ENCODE results near the gene PHF14.
"Not testable (repeated sequence)": the region's sequence is repeated elsewhere in the genome, so short reads cannot be mapped to it uniquely, and the experiment has no call there.

The PHF14 gene

GRCh38 chr7:10977113-10977512, 3.4 kb downstream of the PHF14 start:
- DNase-seq: no peak

GRCh38 chr7:10981317-10981716, 7.6 kb downstream of the PHF14 start:
- no peak for DNase-seq

- not testable (repeated sequence) for DNase-seq
These were observed 17.1 kb downstream of the PHF14 start for GRCh38 chr7:10990748-10991147.

GRCh38 chr7:10995482-10996166, 22.0 kb downstream of the PHF14 start:
- DNase-seq: not testable (repeated sequence)

GRCh38 chr7:10998996-10999757, 25.5 kb downstream of the PHF14 start:
- DNase-seq: no peak

GRCh38 chr7:11005202-11005601, 31.5 kb downstream of the PHF14 start:
- no peak for DNase-seq

- no peak for DNase-seq
These were observed 32.6 kb downstream of the PHF14 start for GRCh38 chr7:11006291-11006690.

- DNase-seq: no peak
These were observed 36.0 kb downstream of the PHF14 start for GRCh38 chr7:11009631-11010030.

GRCh38 chr7:11021468-11021867, 47.8 kb downstream of the PHF14 start:
- DNase-seq: no peak

- DNase-seq: no peak
These were observed 53.0 kb downstream of the PHF14 start for GRCh38 chr7:11026452-11027359.

GRCh38 chr7:11035661-11036060, 62.0 kb downstream of the PHF14 start:
- DNase-seq: no peak

- DNase-seq: no peak
These were observed 66.3 kb downstream of the PHF14 start for GRCh38 chr7:11039974-11040373.

- no peak for DNase-seq
These were observed 80.4 kb downstream of the PHF14 start for GRCh38 chr7:11054033-11054432.

GRCh38 chr7:11060893-11061292, 87.2 kb downstream of the PHF14 start:
- no peak for DNase-seq

GRCh38 chr7:11062110-11062509, 88.4 kb downstream of the PHF14 start:
- DNase-seq: no peak

- no peak for DNase-seq
These were observed 95.9 kb downstream of the PHF14 start for GRCh38 chr7:11069591-11069990.

GRCh38 chr7:11077816-11078215, 104.1 kb downstream of the PHF14 start:
- DNase-seq: no peak

GRCh38 chr7:11078247-11078834, 104.7 kb downstream of the PHF14 start:
- DNase-seq: no peak

- no peak for DNase-seq
These were observed 106.2 kb downstream of the PHF14 start for GRCh38 chr7:11079907-11080306.

- DNase-seq: no peak
These were observed 108.4 kb downstream of the PHF14 start for GRCh38 chr7:11082121-11082520.

GRCh38 chr7:11082552-11083213, 109.0 kb downstream of the PHF14 start:
- DNase-seq: no peak

- DNase-seq: no peak
These were observed 109.5 kb downstream of the PHF14 start for GRCh38 chr7:11083214-11083568.

- no peak for DNase-seq
These were observed 130.9 kb downstream of the PHF14 start for GRCh38 chr7:11104578-11104977.
